PC-3 (cell line): ENCODE results near the gene SLC38A5.

Experiments
- EZH2 ChIP-seq: fragments of 300-600 bp; sonication (generic); IDR thresholded peaks from one replicate; pipeline ENCODE4 v1.6.1; 2017; ENCODE audit warnings: antibody characterized with exemption, mild to moderate bottlenecking, low read length; ENCODE audit not compliant: unreplicated experiment
- EZH2phosphoT487 ChIP-seq: fragments of 300-600 bp; sonication (generic); IDR thresholded peaks from 2 replicates; pipeline ENCODE4 v1.6.1; 2018; ENCODE audit warnings: mild to moderate bottlenecking, antibody characterized with exemption, low read length, borderline replicate concordance
- TF ChIP-seq, protein P1 (sequence below): fragments of 300-600 bp; sonication (generic); conservative IDR thresholded peaks from 2 replicates; pipeline ENCODE4 v1.5.1; 2017; ENCODE audit warnings: antibody characterized with exemption, low read depth, mild to moderate bottlenecking, low read length

- TF ChIP-seq, protein P1, sequence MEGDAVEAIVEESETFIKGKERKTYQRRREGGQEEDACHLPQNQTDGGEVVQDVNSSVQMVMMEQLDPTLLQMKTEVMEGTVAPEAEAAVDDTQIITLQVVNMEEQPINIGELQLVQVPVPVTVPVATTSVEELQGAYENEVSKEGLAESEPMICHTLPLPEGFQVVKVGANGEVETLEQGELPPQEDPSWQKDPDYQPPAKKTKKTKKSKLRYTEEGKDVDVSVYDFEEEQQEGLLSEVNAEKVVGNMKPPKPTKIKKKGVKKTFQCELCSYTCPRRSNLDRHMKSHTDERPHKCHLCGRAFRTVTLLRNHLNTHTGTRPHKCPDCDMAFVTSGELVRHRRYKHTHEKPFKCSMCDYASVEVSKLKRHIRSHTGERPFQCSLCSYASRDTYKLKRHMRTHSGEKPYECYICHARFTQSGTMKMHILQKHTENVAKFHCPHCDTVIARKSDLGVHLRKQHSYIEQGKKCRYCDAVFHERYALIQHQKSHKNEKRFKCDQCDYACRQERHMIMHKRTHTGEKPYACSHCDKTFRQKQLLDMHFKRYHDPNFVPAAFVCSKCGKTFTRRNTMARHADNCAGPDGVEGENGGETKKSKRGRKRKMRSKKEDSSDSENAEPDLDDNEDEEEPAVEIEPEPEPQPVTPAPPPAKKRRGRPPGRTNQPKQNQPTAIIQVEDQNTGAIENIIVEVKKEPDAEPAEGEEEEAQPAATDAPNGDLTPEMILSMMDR, result no peak
- no peak for TF ChIP-seq EZH2phosphoT487
- TF ChIP-seq EZH2, result no peak
Measured at GRCh38 chrX:48471504-48471903, 1.4 kb upstream of the SLC38A5 start.
